GM23248 (cell line): ENCODE results near the gene WDR43. TPM values are rescaled to one million over a fixed set of nuclear protein-coding genes. Genes with fewer than 3 reads are reported as not detected.

ENCODE experiments used
- DNase-seq: peaks from one replicate; pipeline ENCODE4 v3.0.0-alpha.2; 2015
- H2AFZ ChIP-seq: fragments of 200-600 bp; sonication (generic); 2 replicates; pipeline ENCODE4 v1.6.1; 2016; ENCODE audit warnings: antibody characterized with exemption
- H3F3A ChIP-seq: fragments of 200-600 bp; sonication (generic); 2 replicates; pipeline ENCODE4 v1.6.1; 2016; ENCODE audit warnings: mild to moderate bottlenecking, antibody characterized with exemption, mixed run types; ENCODE audit not compliant: insufficient read depth
- H3K27ac ChIP-seq: fragments of 200-600 bp; sonication (generic); 2 replicates; pipeline ENCODE4 v1.5.1; 2016; ENCODE audit warnings: mild to moderate bottlenecking
- H3K27me3 ChIP-seq: fragments of 200-600 bp; sonication (generic); replicated peaks from 2 replicates; pipeline ENCODE4 v1.6.1; 2016; ENCODE audit warnings: mild to moderate bottlenecking; ENCODE audit not compliant: insufficient read depth
- H3K36me3 ChIP-seq: fragments of 200-600 bp; sonication (generic); 2 replicates; pipeline ENCODE4 v1.6.1; 2016; ENCODE audit warnings: low read depth, mild to moderate bottlenecking
- H3K4me1 ChIP-seq: fragments of 200-600 bp; sonication (generic); 2 replicates; pipeline ENCODE4 v1.6.1; 2016; ENCODE audit warnings: mild to moderate bottlenecking; ENCODE audit not compliant: insufficient read depth
- H3K4me2 ChIP-seq: fragments of 200-600 bp; sonication (generic); one replicate; pipeline ENCODE4 v1.6.1; 2016; ENCODE audit warnings: mild to moderate bottlenecking; ENCODE audit not compliant: unreplicated experiment
- H3K4me3 ChIP-seq: fragments of 200-600 bp; sonication (generic); 2 replicates; pipeline ENCODE4 v1.5.1; 2016; ENCODE audit warnings: mild to moderate bottlenecking
- H3K79me2 ChIP-seq: fragments of 200-600 bp; sonication (generic); 2 replicates; pipeline ENCODE4 v1.6.1; 2016; ENCODE audit warnings: mild to moderate bottlenecking; ENCODE audit not compliant: insufficient read depth
- H3K9ac ChIP-seq: fragments of 200-600 bp; sonication (generic); 2 replicates; pipeline ENCODE4 v1.6.1; 2016; ENCODE audit warnings: mild to moderate bottlenecking
- H3K9me2 ChIP-seq: fragments of 200-600 bp; sonication (generic); 2 replicates; pipeline ENCODE4 v1.6.1; 2016; ENCODE audit warnings: mixed run types, mild to moderate bottlenecking, moderate library complexity; ENCODE audit not compliant: insufficient read depth
- H3K9me3 ChIP-seq: fragments of 200-600 bp; sonication (generic); one replicate; pipeline ENCODE4 v1.6.1; 2017; ENCODE audit warnings: low read depth
- H4K20me1 ChIP-seq: fragments of 200-600 bp; sonication (generic); 2 replicates; pipeline ENCODE4 v1.6.0; 2016; ENCODE audit not compliant: insufficient read depth
- EZH2 ChIP-seq: fragments of 200-600 bp; sonication (generic); IDR thresholded peaks from 2 replicates; pipeline ENCODE4 v1.6.1; 2018; ENCODE audit warnings: antibody characterized with exemption, mild to moderate bottlenecking; ENCODE audit not compliant: insufficient read depth, poor library complexity, severe bottlenecking
- EZH2phosphoT487 ChIP-seq: fragments of 200-600 bp; sonication (generic); IDR thresholded peaks from 2 replicates; pipeline ENCODE4 v1.6.1; 2018; ENCODE audit warnings: antibody characterized with exemption, moderate library complexity, mild to moderate bottlenecking, low read depth; ENCODE audit not compliant: insufficient read depth
- WGBS, 2 experiments: methylation state at CpG; one replicate each; pipeline ENCODE4 v1.1.6; 2015 to 2017; ENCODE audit warnings: low lambda C conversion rate in 2 of 2, low coverage in 1 of 2; ENCODE audit errors: missing lambda C conversion rate in 2 of 2; 5-methylcytosine and 5-hydroxymethylcytosine counted together
- in situ Hi-C: fragments of 300-500 bp; cut with MboI; formaldehyde crosslinking; loops from 2 replicates; pipeline ENCODE4 v1.15.0; 2020
- polyA plus RNA-seq: library from polyadenylated mRNA; unstranded; fragments of >200 nt; fragmentation: Nextera tagmentation; extraction: Ambion mirVana; gene quantifications from 2 replicates; pipeline ENCODE4 v1.2.1, GENCODE V29; 2016
- total RNA-seq: library from RNA; depleted of rRNA; stranded (reverse); fragments of >200 nt; shearing (Covaris generic); gene quantifications from 2 replicates; pipeline ENCODE4 v1.2.3, GENCODE V29; 2014

The WDR43 gene
- total and polyA plus RNA-seq, 2 experiments from 2014 or later: 31.3 to 71.8 TPM

DNA sequence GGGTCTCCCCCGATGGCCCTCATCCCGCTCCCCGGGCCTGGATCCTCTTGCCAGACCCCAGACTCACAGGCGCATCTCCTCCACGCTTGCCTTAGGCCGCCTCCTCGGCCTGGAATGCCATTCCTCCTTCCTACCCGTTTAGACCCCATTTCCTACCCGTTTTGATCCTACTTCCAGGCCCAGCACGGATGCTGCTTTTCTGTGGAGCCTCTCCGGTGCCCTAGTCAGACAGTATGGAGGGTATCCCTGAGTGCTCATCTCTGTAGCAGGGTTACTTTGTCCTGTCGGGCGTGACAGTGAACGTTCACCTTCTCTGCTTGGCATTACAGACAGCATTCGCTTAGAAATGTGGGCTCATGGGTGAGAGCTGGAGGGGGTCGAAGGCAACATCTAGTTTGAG lies 96.0 kb downstream of the WDR43 start:
- Histone ChIP-seq H3K36me3 (no peaks in the 10 kb centered on the region), H2AFZ (no peak overlapping the region), H3K4me2 (no peak overlapping the region), H3F3A (no peaks in the 10 kb centered on the region), H3K79me2 (no peaks in the 10 kb centered on the region), H3K4me1 (peaks cover 8% of the 10 kb centered on the region; the same call in 1 of the 2 replicates), H3K9ac (no peak overlapping the region), H4K20me1 (no peaks in the 10 kb centered on the region), H3K27me3 (no peaks in the 10 kb centered on the region), H3K4me3 (no peak overlapping the region), H3K9me3 (no peaks in the 10 kb centered on the region), H3K27ac (no peak overlapping the region), H3K9me2 (no peaks in the 10 kb centered on the region)
- in situ Hi-C loops: no loop called here
- no peak for DNase-seq
- TF ChIP-seq EZH2 (no peak), EZH2phosphoT487 (no peak)
- 74 to 77% methylated on average over 16 of the region's 16 CpGs for WGBS, 2 experiments

DNA sequence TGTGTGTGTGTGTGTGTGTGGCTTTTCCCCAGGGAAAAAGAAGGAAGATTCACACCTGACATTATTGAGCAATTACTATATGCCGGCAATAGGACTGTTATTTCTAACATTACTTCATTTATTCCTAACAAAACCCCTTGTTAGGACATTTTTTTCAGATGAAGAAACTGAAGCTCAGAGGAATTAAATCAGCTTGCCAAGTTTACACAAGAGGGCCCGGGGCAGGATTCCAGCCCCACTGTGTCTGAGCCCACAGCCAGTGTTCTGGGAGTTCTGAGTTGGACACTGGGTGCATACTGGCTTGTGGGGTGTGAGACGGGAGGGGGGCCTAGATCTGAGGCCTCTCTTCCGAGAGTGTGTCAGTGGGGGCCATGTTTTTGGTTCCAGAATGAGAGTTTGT lies 96.6 kb downstream of the WDR43 start:
- H3K4me2 ChIP-seq: no peak overlapping the region

DNA sequence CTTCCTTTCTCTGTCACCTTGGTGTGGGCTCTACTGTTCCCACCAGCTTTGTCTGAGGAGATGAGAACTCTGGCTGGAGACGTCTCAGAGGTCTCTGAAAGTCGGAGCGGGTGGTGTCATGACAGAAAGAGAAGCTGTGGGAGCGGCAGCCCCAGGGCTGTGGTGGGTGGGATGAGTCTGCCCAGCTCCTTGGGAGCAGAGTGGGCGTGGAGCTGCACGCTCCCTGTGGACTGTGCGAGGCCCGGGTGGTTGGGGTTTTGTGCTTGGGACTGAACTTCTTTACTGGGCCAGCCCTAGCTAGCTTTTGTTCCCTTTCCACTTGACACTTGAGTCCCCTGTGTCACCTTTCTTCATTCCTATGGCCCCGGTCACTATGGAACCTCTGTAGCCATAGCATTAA lies 97.0 kb downstream of the WDR43 start:
- Histone ChIP-seq H3K4me3 (no peak overlapping the region), H2AFZ (no peak overlapping the region; the same call in 1 of the 2 replicates), H3F3A (no peaks in the 10 kb centered on the region), H3K4me2 (no peak overlapping the region), H3K4me1 (peaks cover 11% of the 10 kb centered on the region), H3K27me3 (no peaks in the 10 kb centered on the region), H3K36me3 (no peaks in the 10 kb centered on the region), H3K9me3 (no peaks in the 10 kb centered on the region), H3K27ac (no peak overlapping the region), H4K20me1 (no peaks in the 10 kb centered on the region), H3K9me2 (no peaks in the 10 kb centered on the region), H3K79me2 (no peaks in the 10 kb centered on the region), H3K9ac (no peak overlapping the region)
- WGBS, 2 experiments: 78% methylated on average over 9 of the region's 9 CpGs
- peak; percentile 41 for DNase-seq
- in situ Hi-C loops: no loop called here
- TF ChIP-seq EZH2: no peak
- no peak for TF ChIP-seq EZH2phosphoT487

More for the DNA sequence above, 96.6 kb downstream of the WDR43 start:
- Histone ChIP-seq H3F3A (no peaks in the 10 kb centered on the region), H3K36me3 (no peaks in the 10 kb centered on the region), H3K9me2 (no peaks in the 10 kb centered on the region), H3K79me2 (no peaks in the 10 kb centered on the region), H3K9ac (no peak overlapping the region), H3K4me3 (no peak overlapping the region), H2AFZ (no peak overlapping the region; the same call in 1 of the 2 replicates), H3K9me3 (no peaks in the 10 kb centered on the region), H4K20me1 (no peaks in the 10 kb centered on the region), H3K4me1 (peaks cover 8% of the 10 kb centered on the region; the same call in 1 of the 2 replicates), H3K27me3 (no peaks in the 10 kb centered on the region), H3K27ac (no peak overlapping the region)
- in situ Hi-C loops: no loop called here
- WGBS, 2 experiments: 18% methylated on average over 4 of the region's 4 CpGs
- no peak for TF ChIP-seq EZH2phosphoT487
- no peak for TF ChIP-seq EZH2
- peak; percentile 69 for DNase-seq

DNA sequence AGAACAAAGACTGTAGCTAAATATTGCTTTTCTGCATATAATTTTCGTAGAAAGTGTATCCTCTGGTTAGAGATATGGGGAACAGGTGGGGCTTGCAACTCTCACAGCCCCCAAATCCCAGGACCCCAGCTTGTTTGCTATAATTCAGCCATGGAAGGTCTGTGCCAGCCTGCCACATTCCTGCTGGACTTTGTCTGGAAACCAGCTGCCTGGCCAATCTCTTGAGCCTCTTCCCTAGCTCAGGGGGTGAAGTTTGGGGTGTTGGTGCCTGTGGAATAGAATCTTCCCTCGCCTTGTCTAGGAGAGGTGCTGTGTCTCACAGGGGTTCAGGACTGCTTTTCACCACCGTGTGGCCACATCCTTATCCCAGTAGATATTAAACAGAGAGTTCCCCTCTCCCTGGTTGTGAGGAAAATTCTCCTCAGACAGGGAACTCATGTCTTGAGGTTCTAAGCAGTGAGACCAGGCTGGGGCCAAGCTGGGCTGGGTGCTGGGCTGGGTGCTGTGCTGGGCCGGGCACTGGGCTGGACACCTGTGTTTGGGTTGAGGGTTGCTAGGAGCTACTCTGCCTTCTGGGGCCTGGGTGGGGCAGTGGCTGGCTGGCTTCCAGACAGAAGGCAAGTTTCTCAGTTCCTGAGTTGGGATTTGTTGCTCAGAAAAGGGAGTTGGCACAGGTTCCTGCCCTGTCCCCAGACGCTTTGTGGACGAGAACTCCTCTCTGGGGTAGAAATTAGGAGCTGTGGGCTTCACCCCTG lies 98.9 kb downstream of the WDR43 start:
- H2AFZ ChIP-seq: no peak overlapping the region

More for the DNA sequence above, 98.9 kb downstream of the WDR43 start:
- Histone ChIP-seq H4K20me1 (no peaks in the 10 kb centered on the region), H3K27me3 (no peaks in the 10 kb centered on the region), H3K9me3 (no peaks in the 10 kb centered on the region), H3K4me2 (no peak overlapping the region), H3K27ac (no peak overlapping the region), H3K4me3 (no peak overlapping the region), H3K4me1 (peaks cover 19% of the 10 kb centered on the region), H3K9me2 (no peaks in the 10 kb centered on the region), H3K79me2 (no peaks in the 10 kb centered on the region), H3K9ac (no peak overlapping the region), H3K36me3 (no peaks in the 10 kb centered on the region), H3F3A (no peaks in the 10 kb centered on the region; the same call in 1 of the 2 replicates)
- TF ChIP-seq EZH2 (no peak), EZH2phosphoT487 (no peak)
- in situ Hi-C loops: no loop called here
- DNase-seq: no peak
- 71 to 74% methylated on average over 6 of the region's 6 CpGs for WGBS, 2 experiments
